Activated CD4-positive, alpha-beta memory T cell treated with anti-CD3 and anti-CD28 coated beads for 36 hours (primary cell): ENCODE measurements around the gene SEMA6A. TPM values are rescaled to one million over a fixed set of nuclear protein-coding genes. Genes with fewer than 3 reads are reported as not detected.

Source experiments
- CTCF ChIA-PET: fragments of 350-600 bp; sonication (Branson Sonifier 250); formaldehyde crosslinking; loops from one replicate; lab custom pipeline; 2021; ENCODE audit warnings: antibody characterized with exemption, inconsistent platforms; lab: Charles Lee
- POLR2A ChIA-PET: fragments of 350-600 bp; sonication (Branson Sonifier 250); formaldehyde crosslinking; loops from one replicate; lab custom pipeline; 2021; ENCODE audit warnings: antibody characterized with exemption; lab: Charles Lee
- DNase-seq: peaks from one replicate; pipeline ENCODE4 v3.0.0-alpha.2; 2020
- H3K27ac Mint-ChIP-seq: one replicate; pipeline ENCODE4 v1.8.0; 2021; ENCODE audit warnings: mixed read lengths
- H3K27me3 Mint-ChIP-seq: one replicate; pipeline ENCODE4 v1.8.0; 2021; ENCODE audit warnings: mixed read lengths
- H3K36me3 Mint-ChIP-seq: one replicate; pipeline ENCODE4 v1.8.0; 2021; ENCODE audit warnings: mixed read lengths
- H3K4me1 Mint-ChIP-seq: one replicate; pipeline ENCODE4 v1.8.0; 2021; ENCODE audit warnings: low read depth, mixed read lengths
- H3K4me3 Mint-ChIP-seq: one replicate; pipeline ENCODE4 v1.8.0; 2021; ENCODE audit warnings: mild to moderate bottlenecking, mixed read lengths
- H3K9me3 Mint-ChIP-seq: one replicate; pipeline ENCODE4 v1.8.0; 2021; ENCODE audit warnings: mixed read lengths
- intact Hi-C: fragments of 100-400 bp; cut with micrococcal nuclease; formaldehyde crosslinking; loops from one replicate; pipeline ENCODE4 v1.15.1; 2023
- total RNA-seq, 2 experiments: library from RNA; stranded (reverse); gene quantifications; one replicate each; pipeline ENCODE4 v1.2.3, GENCODE V29; 2021

The SEMA6A gene
- total RNA-seq, 2 experiments from 2014 or later, result not detected

DNA sequence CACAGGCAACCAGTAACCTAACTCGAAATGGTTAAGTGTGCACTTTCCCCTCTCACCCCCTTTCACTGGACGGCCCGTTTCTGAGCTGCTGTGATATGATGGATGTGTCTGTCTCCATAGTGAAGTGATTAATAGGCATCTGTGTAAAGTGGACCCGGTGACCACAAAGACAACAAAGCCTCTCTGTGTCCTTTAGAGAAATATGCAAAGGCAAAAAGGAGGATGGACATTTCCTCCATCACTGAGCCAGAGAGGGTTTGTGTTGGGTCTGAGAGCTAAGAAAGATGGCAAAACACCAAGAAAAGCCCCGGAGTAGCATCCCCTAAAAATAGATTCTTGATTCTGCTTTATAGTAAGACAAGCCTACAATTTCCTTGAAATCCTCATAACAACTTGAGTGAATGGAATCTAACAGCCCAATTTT, 120.6 kb downstream of the SEMA6A start:
- peaks cover 12% of the 10 kb centered on the region for H3K36me3 Mint-ChIP-seq
- H3K27ac Mint-ChIP-seq, result no peak overlapping the region
- no peak for DNase-seq
- no peaks in the 10 kb centered on the region for H3K9me3 Mint-ChIP-seq
- H3K27me3 Mint-ChIP-seq, result no peaks in the 10 kb centered on the region
- ChIA-PET POLR2A (no interaction called here), CTCF (no interaction called here)
- intact Hi-C loops, result no loop called here
- no peak overlapping the region for H3K4me3 Mint-ChIP-seq
- H3K4me1 Mint-ChIP-seq, result peaks cover 3% of the 10 kb centered on the region

DNA sequence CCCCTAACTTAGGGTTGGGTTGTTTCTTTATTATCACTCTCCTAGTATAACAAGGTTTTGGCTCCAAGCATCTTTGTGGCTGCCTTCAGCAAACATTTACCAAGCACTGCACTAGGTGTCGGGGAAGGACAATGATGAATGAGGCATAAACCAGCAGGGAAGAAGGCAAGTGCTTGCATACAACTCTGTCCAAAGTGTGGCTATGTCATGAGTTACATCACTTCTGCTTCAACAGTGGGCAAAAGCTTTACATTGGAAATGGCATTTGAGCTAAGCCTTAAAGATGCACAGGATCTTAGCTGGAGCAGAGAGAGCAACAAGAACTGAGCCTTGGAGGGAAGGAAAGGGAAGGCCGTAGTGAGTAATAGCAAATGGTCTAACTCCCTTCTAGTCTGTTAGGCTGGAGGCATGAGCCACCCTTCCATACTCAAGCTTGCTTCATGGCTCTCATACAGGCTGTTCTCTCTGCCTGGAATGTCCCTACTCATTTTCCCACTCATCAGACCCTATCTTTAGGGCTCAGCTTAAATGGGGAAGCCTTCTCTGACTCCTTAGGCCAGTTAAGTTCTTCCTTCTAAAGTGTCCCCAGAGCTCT, 121.8 kb downstream of the SEMA6A start:
- Mint-ChIP-seq H3K36me3 (peaks cover 13% of the 10 kb centered on the region), H3K9me3 (no peaks in the 10 kb centered on the region), H3K27me3 (no peaks in the 10 kb centered on the region), H3K4me1 (peaks cover 3% of the 10 kb centered on the region), H3K27ac (no peak overlapping the region), H3K4me3 (no peak overlapping the region)
- ChIA-PET POLR2A (no interaction called here), CTCF (no interaction called here)
- intact Hi-C loops, result no loop called here
- no peak for DNase-seq

DNA sequence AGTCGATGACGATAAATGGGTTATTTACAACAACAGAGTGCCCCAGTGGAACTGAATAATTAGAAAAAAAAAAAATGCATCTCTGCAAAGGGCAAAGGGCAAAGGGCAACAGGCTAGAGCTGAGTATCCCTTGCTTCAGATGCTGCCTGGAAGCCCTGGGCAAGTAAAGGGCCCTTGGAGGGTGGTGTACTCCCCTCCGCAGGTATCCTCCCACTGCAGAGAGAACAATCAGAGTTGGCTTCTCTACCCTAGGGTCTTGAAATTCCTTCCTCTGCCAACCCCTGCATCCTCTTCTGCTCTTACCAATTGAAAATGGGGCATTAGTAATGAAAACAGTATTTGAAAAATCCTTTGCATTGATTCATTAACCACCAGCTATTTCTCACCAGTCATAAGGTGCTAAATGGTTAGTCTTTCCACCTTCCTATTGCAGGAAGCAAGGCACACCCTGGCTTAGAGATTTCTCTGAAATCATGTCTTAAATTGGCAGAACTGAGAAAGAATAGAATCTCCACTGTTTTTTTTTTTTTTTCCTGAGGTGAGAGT, 122.6 kb downstream of the SEMA6A start:
- H3K36me3 Mint-ChIP-seq, result peaks cover 17% of the 10 kb centered on the region
- intact Hi-C loops, result no loop called here
- DNase-seq, result no peak
- POLR2A ChIA-PET, result no interaction called here
- H3K27ac Mint-ChIP-seq, result no peak overlapping the region
- CTCF ChIA-PET, result no interaction called here
- H3K4me1 Mint-ChIP-seq, result peaks cover 3% of the 10 kb centered on the region
- no peaks in the 10 kb centered on the region for H3K9me3 Mint-ChIP-seq
- H3K4me3 Mint-ChIP-seq, result no peak overlapping the region
- H3K27me3 Mint-ChIP-seq, result no peaks in the 10 kb centered on the region

DNA sequence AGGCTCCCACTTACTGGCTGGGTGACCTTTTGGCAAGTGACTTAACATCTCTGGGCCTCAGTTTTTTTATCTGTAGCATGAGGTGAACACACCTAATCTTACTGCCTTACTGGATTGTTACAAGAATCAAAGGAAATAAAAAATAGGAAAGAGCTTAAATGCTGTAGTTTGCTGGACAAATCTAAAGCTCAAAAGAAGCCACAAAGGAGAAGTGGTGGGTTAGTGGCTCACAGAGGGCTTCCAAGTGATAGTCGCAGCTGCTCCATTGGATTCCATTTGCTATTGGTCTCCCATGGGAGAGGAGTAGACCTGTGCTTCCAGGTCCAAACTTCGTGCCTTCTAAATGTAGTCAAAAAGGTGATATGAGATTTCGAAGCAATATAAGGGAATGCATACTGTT, 123.6 kb downstream of the SEMA6A start:
- POLR2A ChIA-PET, result no interaction called here
- Mint-ChIP-seq H3K36me3 (peaks cover 26% of the 10 kb centered on the region), H3K4me1 (peaks cover 3% of the 10 kb centered on the region), H3K27me3 (no peaks in the 10 kb centered on the region), H3K27ac (no peak overlapping the region), H3K9me3 (no peaks in the 10 kb centered on the region), H3K4me3 (no peak overlapping the region)
- no peak for DNase-seq
- intact Hi-C loops, result no loop called here
- CTCF ChIA-PET, result no interaction called here

DNA sequence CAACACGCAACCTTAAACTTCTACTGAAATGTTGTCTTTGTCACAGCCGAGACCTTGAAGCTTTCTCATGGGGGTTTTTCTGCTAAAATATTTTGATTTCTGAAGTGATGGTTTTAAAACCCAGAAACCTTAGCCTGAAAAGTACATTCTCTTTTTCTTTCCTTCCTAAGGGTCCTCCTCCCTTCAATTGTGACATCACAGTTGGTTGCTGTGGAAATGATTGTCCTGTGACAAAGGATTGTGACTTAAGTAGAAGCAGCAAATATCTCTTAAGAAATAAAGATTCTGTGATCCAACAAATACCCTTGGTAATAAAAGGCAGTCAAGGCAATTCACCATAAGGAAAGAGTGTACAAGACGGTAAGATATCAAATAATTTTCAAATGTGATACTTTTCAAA, 125.2 kb downstream of the SEMA6A start:
- Mint-ChIP-seq H3K9me3 (no peaks in the 10 kb centered on the region), H3K4me3 (no peak overlapping the region), H3K27ac (no peak overlapping the region), H3K36me3 (peaks cover 31% of the 10 kb centered on the region), H3K27me3 (no peaks in the 10 kb centered on the region), H3K4me1 (peaks cover 3% of the 10 kb centered on the region)
- DNase-seq, result no peak
- ChIA-PET CTCF (no interaction called here), POLR2A (no interaction called here)
- intact Hi-C loops, result no loop called here

DNA sequence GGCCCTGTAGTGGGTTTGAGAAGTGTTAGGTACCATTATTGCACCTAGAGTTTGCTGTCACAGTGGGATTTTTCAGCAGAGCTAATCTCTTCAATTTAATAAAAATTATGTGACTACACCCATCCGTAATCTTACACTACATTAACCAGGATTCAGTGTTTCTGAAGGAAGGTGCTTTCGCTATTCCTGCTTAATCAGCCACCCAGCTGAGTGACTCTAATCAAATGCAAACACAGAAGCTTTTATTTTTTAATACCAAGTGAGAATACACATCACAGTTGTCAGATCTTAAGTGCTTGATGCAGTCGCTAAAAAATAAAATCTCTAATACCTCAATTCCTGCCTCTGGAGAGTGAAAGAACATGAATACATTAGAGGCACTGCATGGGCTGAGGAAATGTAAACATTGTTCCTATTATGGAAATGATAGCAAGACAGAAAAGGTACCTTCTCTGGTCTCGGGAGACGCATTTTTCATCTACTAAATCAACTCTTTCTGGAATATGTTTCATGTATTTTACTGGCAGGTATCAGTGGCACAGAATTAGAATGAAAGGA, 125.7 kb downstream of the SEMA6A start:
- CTCF ChIA-PET, result no interaction called here
- Mint-ChIP-seq H3K4me1 (no peaks in the 10 kb centered on the region), H3K27me3 (no peaks in the 10 kb centered on the region), H3K36me3 (peaks cover 33% of the 10 kb centered on the region), H3K4me3 (no peak overlapping the region), H3K9me3 (no peaks in the 10 kb centered on the region), H3K27ac (no peak overlapping the region)
- intact Hi-C loops, result no loop called here
- POLR2A ChIA-PET, result no interaction called here
- no peak for DNase-seq

DNA sequence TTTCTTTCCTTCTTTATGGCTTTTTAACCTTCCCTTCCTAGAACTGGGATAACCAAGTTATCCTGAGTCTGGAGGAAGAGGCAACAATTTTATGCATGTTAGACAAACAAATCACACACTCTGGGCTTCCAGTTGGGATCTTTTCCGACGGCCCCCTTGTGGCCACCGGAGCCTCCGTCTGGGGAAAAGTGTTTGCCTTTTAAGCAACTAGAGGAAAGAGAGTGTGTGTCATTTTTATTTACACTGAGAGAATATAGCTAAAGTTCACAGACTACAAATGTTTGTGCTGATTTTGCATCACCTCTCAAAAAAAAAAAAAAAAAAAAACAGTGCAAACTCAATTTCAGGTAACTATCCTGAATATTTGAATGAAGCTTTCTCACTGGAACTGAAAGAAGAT, 126.2 kb downstream of the SEMA6A start:
- no peaks in the 10 kb centered on the region for H3K9me3 Mint-ChIP-seq
- H3K4me3 Mint-ChIP-seq, result no peak overlapping the region
- H3K27ac Mint-ChIP-seq, result no peak overlapping the region
- POLR2A ChIA-PET, result no interaction called here
- CTCF ChIA-PET, result no interaction called here
- H3K36me3 Mint-ChIP-seq, result peaks cover 33% of the 10 kb centered on the region
- H3K4me1 Mint-ChIP-seq, result no peaks in the 10 kb centered on the region
- no peaks in the 10 kb centered on the region for H3K27me3 Mint-ChIP-seq
- intact Hi-C loops, result no loop called here
- DNase-seq, result no peak

DNA sequence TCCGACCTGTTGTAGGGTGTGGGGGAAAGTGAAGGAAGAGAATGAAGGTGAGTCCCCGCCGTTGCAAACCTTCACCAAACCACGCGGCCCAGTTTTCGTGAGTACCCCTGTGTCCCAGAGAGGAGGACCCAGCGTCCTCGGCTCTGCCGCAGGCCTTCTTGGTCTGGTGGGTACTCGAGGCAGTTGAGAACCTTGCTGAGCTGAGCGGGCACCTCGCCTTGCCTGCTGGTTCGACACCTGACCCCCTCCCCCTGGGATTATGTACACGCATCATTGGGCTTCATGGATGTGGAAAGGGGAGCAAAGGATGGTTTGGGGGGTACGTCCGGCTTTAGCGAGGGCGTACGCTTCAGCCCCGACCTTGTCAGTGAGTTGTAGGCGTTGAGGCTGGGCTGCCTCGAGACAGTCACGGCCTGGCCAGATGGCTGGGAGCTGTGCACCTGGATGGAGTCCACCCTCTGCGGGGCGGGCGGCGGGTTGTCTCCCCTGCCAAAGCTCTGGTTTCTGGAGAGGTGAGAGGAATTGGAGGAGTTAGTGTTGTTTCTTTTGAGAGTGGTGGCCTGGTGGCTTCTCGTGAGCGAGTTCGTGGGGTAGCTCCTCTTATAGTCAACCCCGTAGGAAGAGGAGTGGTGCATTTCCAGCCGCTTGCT, 128.1 kb downstream of the SEMA6A start:
- POLR2A ChIA-PET, result no interaction called here
- Mint-ChIP-seq H3K36me3 (peaks cover 31% of the 10 kb centered on the region), H3K27me3 (no peaks in the 10 kb centered on the region), H3K4me1 (no peaks in the 10 kb centered on the region), H3K4me3 (no peak overlapping the region), H3K27ac (no peak overlapping the region), H3K9me3 (no peaks in the 10 kb centered on the region)
- intact Hi-C loops, result no loop called here
- DNase-seq, result no peak
- CTCF ChIA-PET, result no interaction called here

DNA sequence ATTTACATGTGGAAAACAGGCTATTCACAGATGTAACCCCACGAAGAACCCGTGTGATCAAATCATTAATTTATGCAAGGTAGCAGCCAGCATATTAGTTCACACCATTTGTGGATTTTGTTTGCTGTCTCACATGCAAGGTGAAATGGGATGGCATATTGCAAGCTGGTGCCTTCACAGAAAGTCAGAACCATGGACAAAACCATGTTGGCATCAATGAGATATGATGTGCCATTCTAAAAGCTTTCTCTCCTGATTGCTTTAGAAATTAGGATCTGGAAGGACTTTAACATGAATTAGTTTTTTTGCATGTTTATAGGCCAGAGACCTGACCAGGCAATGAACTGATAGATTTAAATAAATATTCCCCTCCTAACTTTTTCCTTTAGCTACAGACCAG, 129.3 kb downstream of the SEMA6A start:
- DNase-seq, result no peak
- no peak overlapping the region for H3K4me3 Mint-ChIP-seq
- H3K36me3 Mint-ChIP-seq, result peaks cover 28% of the 10 kb centered on the region
- ChIA-PET POLR2A (no interaction called here), CTCF (no interaction called here)
- H3K4me1 Mint-ChIP-seq, result no peaks in the 10 kb centered on the region
- no peaks in the 10 kb centered on the region for H3K9me3 Mint-ChIP-seq
- H3K27ac Mint-ChIP-seq, result no peak overlapping the region
- intact Hi-C loops, result no loop called here
- no peaks in the 10 kb centered on the region for H3K27me3 Mint-ChIP-seq

DNA sequence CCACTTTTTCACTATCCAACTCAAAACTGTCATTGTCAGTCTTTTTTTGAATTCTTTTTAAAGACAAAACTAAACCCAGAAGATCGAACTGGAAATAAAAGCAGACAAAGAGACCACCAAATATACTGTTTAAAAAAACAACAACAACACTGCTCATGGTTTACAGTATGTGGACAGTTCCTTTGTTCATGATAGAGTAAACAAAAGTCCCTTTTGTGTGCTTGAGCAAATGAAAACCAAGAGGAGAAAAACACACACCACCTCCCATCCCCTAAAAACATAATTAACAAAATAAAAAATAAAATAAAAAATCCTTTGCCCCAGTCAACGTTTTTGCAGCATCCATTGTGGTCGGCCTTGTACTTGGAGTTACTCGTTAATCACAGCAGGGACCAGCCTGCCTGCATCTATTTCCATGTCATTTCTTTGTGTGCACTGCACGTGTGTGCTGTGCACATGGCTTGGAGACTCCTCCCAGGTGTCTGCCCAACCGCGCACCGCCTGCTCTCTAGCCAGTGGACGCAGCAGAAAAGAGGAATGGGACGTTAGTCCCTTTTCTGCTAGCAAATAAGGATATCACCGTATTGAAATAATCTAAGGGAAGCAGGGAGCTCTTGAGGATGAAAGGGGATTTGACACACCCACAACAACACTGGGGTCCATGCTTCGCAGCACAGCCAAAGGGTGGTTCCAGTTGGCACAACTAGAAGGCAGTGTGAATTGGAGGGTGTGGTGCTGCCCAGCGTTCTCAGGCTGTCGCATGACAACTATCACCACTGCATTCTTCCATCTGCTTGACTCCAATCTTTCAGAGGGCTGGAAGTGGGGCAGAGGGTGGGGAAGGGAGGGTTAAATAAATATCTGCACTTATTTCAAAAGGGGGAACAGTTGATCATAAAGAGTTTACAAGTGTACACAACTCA, 130.0 kb downstream of the SEMA6A start:
- Mint-ChIP-seq H3K9me3 (no peaks in the 10 kb centered on the region), H3K27ac (no peak overlapping the region), H3K4me1 (no peaks in the 10 kb centered on the region), H3K36me3 (peaks cover 26% of the 10 kb centered on the region), H3K4me3 (no peak overlapping the region), H3K27me3 (no peaks in the 10 kb centered on the region)
- no peak for DNase-seq
- ChIA-PET CTCF (no interaction called here), POLR2A (no interaction called here)
- intact Hi-C loops, result no loop called here

DNA sequence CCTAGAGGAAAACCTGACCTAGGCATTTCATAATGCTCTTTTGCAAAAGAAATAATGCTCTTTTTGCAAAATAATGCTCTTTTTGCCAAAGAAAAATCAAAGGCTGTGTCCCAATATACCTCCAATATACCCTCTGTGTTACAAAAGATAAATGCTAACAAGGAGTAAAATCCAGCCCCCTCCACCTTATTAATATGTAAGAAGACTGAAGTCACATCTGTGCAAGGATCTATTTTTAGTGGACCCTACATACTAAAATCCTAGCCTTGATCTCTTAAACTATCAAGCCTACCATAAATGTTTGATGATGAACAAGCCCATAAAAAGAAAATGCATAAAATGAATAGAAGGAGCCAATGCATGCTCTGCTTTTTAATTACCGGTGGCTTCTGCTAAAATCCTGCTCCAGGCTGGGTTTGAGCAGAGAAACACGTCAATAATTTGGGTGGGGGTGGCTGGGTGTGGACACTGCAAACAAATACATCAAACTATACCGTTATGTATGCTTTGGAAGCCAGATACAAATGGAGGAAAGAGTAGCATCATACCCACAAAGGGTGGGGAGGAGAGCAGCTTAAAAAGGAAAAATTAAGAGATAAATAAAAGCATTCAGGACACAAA, 131.6 kb downstream of the SEMA6A start:
- intact Hi-C loops, result no loop called here
- Mint-ChIP-seq H3K4me1 (no peaks in the 10 kb centered on the region), H3K27ac (no peak overlapping the region), H3K9me3 (no peaks in the 10 kb centered on the region), H3K4me3 (no peak overlapping the region), H3K27me3 (no peaks in the 10 kb centered on the region), H3K36me3 (peaks cover 22% of the 10 kb centered on the region)
- DNase-seq, result no peak
- ChIA-PET CTCF (no interaction called here), POLR2A (no interaction called here)

DNA sequence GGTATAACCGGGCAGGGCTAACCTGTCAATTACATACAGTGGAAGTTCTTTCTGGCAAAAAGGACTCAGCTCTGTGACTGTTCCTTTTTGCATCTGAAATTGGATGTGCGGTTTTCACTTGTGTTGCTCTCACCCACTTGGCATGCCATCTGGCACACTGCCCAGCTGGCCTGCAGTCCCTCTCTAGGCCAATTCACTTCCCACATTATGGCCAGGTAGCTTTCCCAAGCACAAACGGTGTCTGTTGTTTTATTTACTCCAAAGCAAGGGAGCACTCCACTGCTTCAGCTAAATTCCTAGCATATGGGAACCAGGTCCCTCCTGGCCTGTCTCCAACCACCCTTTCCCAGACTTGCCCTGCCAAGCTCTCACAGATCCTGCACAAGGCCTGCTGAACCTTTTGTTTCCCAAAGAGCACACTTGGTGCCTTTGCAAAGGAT, 132.5 kb downstream of the SEMA6A start:
- no peaks in the 10 kb centered on the region for H3K27me3 Mint-ChIP-seq
- peaks cover 19% of the 10 kb centered on the region for H3K36me3 Mint-ChIP-seq
- no peak overlapping the region for H3K27ac Mint-ChIP-seq
- DNase-seq, result no peak
- H3K9me3 Mint-ChIP-seq, result no peaks in the 10 kb centered on the region
- intact Hi-C loops, result no loop called here
- no peaks in the 10 kb centered on the region for H3K4me1 Mint-ChIP-seq
- H3K4me3 Mint-ChIP-seq, result no peak overlapping the region
- ChIA-PET POLR2A (no interaction called here), CTCF (no interaction called here)
